Breast epithelium (tissue), 4 donors: ENCODE data around the gene ASIC3. TPM values are rescaled to one million over a fixed set of nuclear protein-coding genes. Genes with fewer than 3 reads are reported as not detected.

Experiments
- DNase-seq, 2 donors: peaks; one replicate each; pipeline ENCODE4 v3.0.0-alpha.2; 2019; ENCODE audit warnings: low spot score in 2 of 2
- H3K27ac ChIP-seq, 2 donors: fragments of 200-600 bp; sonication (generic) in 1 of 2; one replicate each; pipeline ENCODE4 v1.5.1; 2016 to 2019; ENCODE audit warnings: mild to moderate bottlenecking in 1 of 2
- H3K27me3 ChIP-seq, 2 donors: fragments of 200-600 bp; sonication (generic) in 1 of 2; one replicate each; pipeline versions ENCODE4 v1.5.1 to v1.6.0; 2017 to 2019; ENCODE audit warnings: control low read depth in 1 of 2, mild to moderate bottlenecking in 1 of 2
- H3K36me3 ChIP-seq: fragments of 200-600 bp; one replicate; pipeline ENCODE4 v1.5.1; 2019
- H3K4me1 ChIP-seq, 2 donors: fragments of 200-600 bp; sonication (generic); one replicate each; pipeline ENCODE4 v1.5.1; 2016 to 2019; ENCODE audit warnings: control low read depth in 1 of 2
- H3K4me3 ChIP-seq, 3 donors: fragments of 200-600 bp; sonication (generic); 1 replicate in 2 of 3; 2 replicates in 1 of 3; pipeline ENCODE4 v1.5.1; 2016 to 2019; ENCODE audit warnings: mild to moderate bottlenecking in 3 of 3, moderate library complexity in 2 of 3
- H3K9me3 ChIP-seq, 2 donors: fragments of 200-600 bp; sonication (generic) in 1 of 2; one replicate each; pipeline ENCODE4 v1.5.1; 2016 to 2019; ENCODE audit warnings: control low read depth in 1 of 2
- CTCF ChIP-seq, 3 donors: fragments of 450-650 bp; IDR thresholded peaks; one replicate each; pipeline ENCODE4 v1.5.1; 2016 to 2017; ENCODE audit warnings: antibody characterized with exemption in 3 of 3, mild to moderate bottlenecking in 3 of 3, moderate library complexity in 3 of 3
- POLR2A ChIP-seq: fragments of 450-650 bp; IDR thresholded peaks from one replicate; pipeline ENCODE4 v1.6.1; 2016; ENCODE audit warnings: antibody characterized with exemption, mild to moderate bottlenecking, moderate library complexity
- POLR2AphosphoS5 ChIP-seq, 3 donors: sonication (generic); formaldehyde crosslinking; IDR thresholded peaks; one replicate each; pipeline ENCODE4 v1.6.1; 2017; ENCODE audit warnings: antibody characterized with exemption in 3 of 3
- intact Hi-C: fragments of 100-400 bp; cut with DNase I; formaldehyde crosslinking; loops from one replicate; pipeline ENCODE4 v1.15.1; 2023; ENCODE audit warnings: low total_unique reads
- total RNA-seq, 3 donors: library from RNA; depleted of rRNA; stranded (reverse); fragments of >200 nt; gene quantifications; one replicate each; pipeline ENCODE4 v1.1.0, GENCODE V29; 2016

ASIC3 gene
- total RNA-seq, 3 donors from 2014 or later = 1.3 to 3.3 (median 2.3) TPM

- no peak overlapping the region for H3K4me3 ChIP-seq
- no peaks in the 10 kb centered on the region for H3K4me1 ChIP-seq
- TF ChIP-seq CTCF (IDR thresholded peaks at IDR 0.05) (no peak), POLR2A (no peak), POLR2AphosphoS5 (IDR thresholded peaks at IDR 0.05) (no peak)
- intact Hi-C loops = no loop called here
- no peaks in the 10 kb centered on the region for H3K9me3 ChIP-seq
- no peaks in the 10 kb centered on the region for H3K36me3 ChIP-seq
- no peaks in the 10 kb centered on the region for H3K27me3 ChIP-seq
- peak overlapping the region in 1 of 2 donors; percentile 19 for H3K27ac ChIP-seq
- DNase-seq = no peak
Measured at GRCh38 chr7:151101621-151102396, 53.5 kb downstream of the ASIC3 start.

Other genes starting within 250 kb of the ASIC3 start
- gene TMEM176B, start 248.2 kb upstream of the ASIC3 start, total RNA-seq = 100 to 1,000 TPM in 1 of 3 donors, 10 to 100 TPM in 2; 49.1 to 105 (median 75.5) TPM
- 10 to 100 TPM; 28.3 to 66.5 (median 42.6) TPM for gene TMEM176A, start 247.8 kb upstream of the ASIC3 start, total RNA-seq
- 1 to 10 TPM in 1 of 3 donors, not detected in 2; 2.3 TPM for gene AOC1, start 196.0 kb upstream of the ASIC3 start, total RNA-seq
- gene KCNH2, start 70.2 kb upstream of the ASIC3 start, total RNA-seq = under 1 TPM; under 0.01 to 0.29 (median 0.16) TPM
- gene NOS3, start 57.5 kb upstream of the ASIC3 start, total RNA-seq = 10 to 100 TPM in 1 of 3 donors, 1 to 10 TPM in 2; 3.8 to 35.1 (median 5.1) TPM
- gene ATG9B, start 24.0 kb upstream of the ASIC3 start, total RNA-seq = 1 to 10 TPM in 1 of 3 donors, under 1 TPM in 1, not detected in 1; 0.44 to 2.0 TPM
- gene ABCB8, start 20.1 kb upstream of the ASIC3 start, total RNA-seq = 10 to 100 TPM; 14.7 to 19.3 (median 17.6) TPM
- 1 to 10 TPM; 5.2 to 8.8 (median 8.6) TPM for gene CDK5, start 9.4 kb downstream of the ASIC3 start, total RNA-seq
- 100 to 1,000 TPM in 1 of 3 donors, 10 to 100 TPM in 2; 83.2 to 101 (median 92.8) TPM for gene SLC4A2, start 11.1 kb downstream of the ASIC3 start, total RNA-seq
- gene FASTK, start 32.3 kb downstream of the ASIC3 start, total RNA-seq = 10 to 100 TPM; 45.6 to 63.5 (median 60.0) TPM
- gene TMUB1, start 35.0 kb downstream of the ASIC3 start, total RNA-seq = 10 to 100 TPM; 32.1 to 36.1 (median 35.0) TPM
- 10 to 100 TPM; 47.2 to 58.1 (median 55.1) TPM for gene AGAP3, start 37.9 kb downstream of the ASIC3 start, total RNA-seq
- gene GBX1, start 119.2 kb downstream of the ASIC3 start, total RNA-seq = not detected
- gene ASB10, start 138.7 kb downstream of the ASIC3 start, total RNA-seq = not detected
- not detected for gene H2BK1, start 162.0 kb downstream of the ASIC3 start, total RNA-seq
- gene ABCF2, start 178.7 kb downstream of the ASIC3 start, total RNA-seq = 10 to 100 TPM; 35.6 to 58.7 (median 42.2) TPM
- gene CHPF2, start 184.0 kb downstream of the ASIC3 start, total RNA-seq = 10 to 100 TPM; 24.5 to 40.6 (median 38.3) TPM
- gene SMARCD3, start 200.2 kb downstream of the ASIC3 start, total RNA-seq = 10 to 100 TPM; 21.3 to 69.5 (median 43.5) TPM